Neural progenitor cell (in vitro differentiated cells): Measurements from ENCODE around the gene IFT88.

Experiments
- EZH2 ChIP-seq: fragments of 200-600 bp; sonication (generic); IDR thresholded peaks from 2 replicates; pipeline ENCODE4 v1.6.1; 2017; ENCODE audit warnings: antibody characterized with exemption, mild to moderate bottlenecking, moderate library complexity
- EZH2phosphoT487 ChIP-seq: fragments of 200-600 bp; sonication (generic); IDR thresholded peaks from 2 replicates; pipeline ENCODE4 v1.6.1; 2017; ENCODE audit warnings: antibody characterized with exemption
- TF ChIP-seq, protein P1 (sequence below): fragments of 200-600 bp; sonication (generic); IDR thresholded peaks from 2 replicates; pipeline ENCODE4 v1.5.1; 2017; ENCODE audit warnings: antibody characterized with exemption, mild to moderate bottlenecking

DNA sequence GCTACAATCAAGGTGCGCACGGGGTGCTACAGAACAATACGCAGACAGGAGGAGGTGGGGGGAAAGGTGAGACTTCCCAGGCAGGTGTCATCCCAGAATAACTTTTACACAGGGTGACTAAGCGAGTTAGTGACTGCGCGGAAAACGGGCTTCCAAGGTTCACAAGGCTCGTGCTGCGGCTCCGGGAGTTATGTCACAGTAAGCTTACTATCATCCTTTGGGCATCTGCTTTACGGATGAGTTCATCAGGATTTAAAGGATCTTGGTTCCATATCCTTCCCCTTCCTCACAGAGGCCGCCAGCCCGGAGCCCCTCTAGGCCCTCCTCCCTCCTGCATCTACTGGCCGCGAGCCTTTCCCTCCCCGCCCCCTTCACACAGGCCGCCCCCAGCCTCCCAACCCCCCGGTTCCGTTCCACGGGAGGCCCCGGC, 474 bp upstream of the IFT88 start:
- TF ChIP-seq, protein P1, sequence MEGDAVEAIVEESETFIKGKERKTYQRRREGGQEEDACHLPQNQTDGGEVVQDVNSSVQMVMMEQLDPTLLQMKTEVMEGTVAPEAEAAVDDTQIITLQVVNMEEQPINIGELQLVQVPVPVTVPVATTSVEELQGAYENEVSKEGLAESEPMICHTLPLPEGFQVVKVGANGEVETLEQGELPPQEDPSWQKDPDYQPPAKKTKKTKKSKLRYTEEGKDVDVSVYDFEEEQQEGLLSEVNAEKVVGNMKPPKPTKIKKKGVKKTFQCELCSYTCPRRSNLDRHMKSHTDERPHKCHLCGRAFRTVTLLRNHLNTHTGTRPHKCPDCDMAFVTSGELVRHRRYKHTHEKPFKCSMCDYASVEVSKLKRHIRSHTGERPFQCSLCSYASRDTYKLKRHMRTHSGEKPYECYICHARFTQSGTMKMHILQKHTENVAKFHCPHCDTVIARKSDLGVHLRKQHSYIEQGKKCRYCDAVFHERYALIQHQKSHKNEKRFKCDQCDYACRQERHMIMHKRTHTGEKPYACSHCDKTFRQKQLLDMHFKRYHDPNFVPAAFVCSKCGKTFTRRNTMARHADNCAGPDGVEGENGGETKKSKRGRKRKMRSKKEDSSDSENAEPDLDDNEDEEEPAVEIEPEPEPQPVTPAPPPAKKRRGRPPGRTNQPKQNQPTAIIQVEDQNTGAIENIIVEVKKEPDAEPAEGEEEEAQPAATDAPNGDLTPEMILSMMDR = no peak
- TF ChIP-seq EZH2phosphoT487 = no peak
- TF ChIP-seq EZH2 = no peak
